NCI-H526 treated with DMSO at 0.1 percent for 48 hours (cell line): Measurements from ENCODE around the gene CDH4.

Source experiments
- DNase-seq: peaks from one replicate; lab custom pipeline; 2025; lab: John Stamatoyannopoulos, UW

Gene CDH4

GRCh38 chr20:61356196-61356595 is 104.1 kb downstream of the CDH4 start:
- DNase-seq, result no peak

GRCh38 chr20:61357119-61357518 is 105.1 kb downstream of the CDH4 start:
- no peak for DNase-seq

GRCh38 chr20:61359254-61359653 is 107.2 kb downstream of the CDH4 start:
- no peak for DNase-seq

GRCh38 chr20:61360296-61360695 is 108.2 kb downstream of the CDH4 start:
- DNase-seq, result no peak

GRCh38 chr20:61360940-61361339 is 108.9 kb downstream of the CDH4 start:
- no peak for DNase-seq

- no peak for DNase-seq
Measured at GRCh38 chr20:61361501-61361900, 109.4 kb downstream of the CDH4 start.

- no peak for DNase-seq
Measured at GRCh38 chr20:61364147-61364546, 112.1 kb downstream of the CDH4 start.

GRCh38 chr20:61366914-61367313 is 114.9 kb downstream of the CDH4 start:
- DNase-seq, result no peak

GRCh38 chr20:61369731-61370520 is 117.9 kb downstream of the CDH4 start:
- DNase-seq, result no peak

- DNase-seq, result peak; percentile 33
Measured at GRCh38 chr20:61370841-61371303, 118.8 kb downstream of the CDH4 start.

GRCh38 chr20:61371501-61372136 is 119.6 kb downstream of the CDH4 start:
- DNase-seq, result no peak

- DNase-seq, result no peak
Measured at GRCh38 chr20:61372137-61373054, 120.3 kb downstream of the CDH4 start.

- no peak for DNase-seq
Measured at GRCh38 chr20:61373055-61373399, 121.0 kb downstream of the CDH4 start.

- DNase-seq, result no peak
Measured at GRCh38 chr20:61373956-61374545, 122.0 kb downstream of the CDH4 start.

- no peak for DNase-seq
Measured at GRCh38 chr20:61376541-61377240, 124.6 kb downstream of the CDH4 start.

GRCh38 chr20:61378694-61379355 is 126.8 kb downstream of the CDH4 start:
- no peak for DNase-seq

- peak; percentile 12 for DNase-seq
Measured at GRCh38 chr20:61379898-61380544, 128.0 kb downstream of the CDH4 start.

- no peak for DNase-seq
Measured at GRCh38 chr20:61380545-61380915, 128.5 kb downstream of the CDH4 start.

GRCh38 chr20:61382194-61382593 is 130.1 kb downstream of the CDH4 start:
- DNase-seq, result no peak

- no peak for DNase-seq
Measured at GRCh38 chr20:61385296-61385695, 133.2 kb downstream of the CDH4 start.

GRCh38 chr20:61385731-61386130 is 133.7 kb downstream of the CDH4 start:
- no peak for DNase-seq
